CD4-positive, alpha-beta T cell treated with Interleukin-17A for 1 hour (primary cell): ENCODE measurements around the gene COL24A1.
"Not testable (repeated sequence)": the region's sequence is repeated elsewhere in the genome, so short reads cannot be mapped to it uniquely, and the experiment has no call there.

Experiments
- DNase-seq: peaks from one replicate; pipeline ENCODE4 v3.0.0-alpha.2; 2020

Gene COL24A1

GRCh38 chr1:86151427-86151826, 5.1 kb downstream of the COL24A1 start:
- no peak for DNase-seq

DNA sequence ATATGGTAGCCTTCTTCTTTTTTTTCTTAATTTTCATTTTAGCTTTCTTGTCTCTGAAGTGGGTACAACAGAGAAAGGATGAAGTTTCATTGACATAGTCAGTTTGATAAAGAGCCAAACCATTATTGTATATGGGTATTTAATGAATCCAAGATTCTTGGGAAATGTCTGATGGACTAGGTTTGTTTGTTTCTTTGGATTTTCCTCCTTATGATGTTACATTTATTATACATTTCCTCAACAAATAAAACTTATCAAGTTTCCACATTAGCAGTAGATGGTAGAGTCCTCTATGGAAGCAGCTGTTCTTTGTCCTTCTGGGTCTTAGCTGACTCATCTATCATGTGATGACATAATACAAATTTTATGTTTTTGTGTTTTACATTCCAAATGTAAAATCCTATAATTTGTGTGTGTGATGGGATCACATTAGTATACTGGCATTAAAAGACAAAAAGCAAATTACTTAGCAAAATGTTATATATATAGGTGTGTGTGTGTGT, 6.0 kb downstream of the COL24A1 start:
- no peak for DNase-seq

GRCh38 chr1:86149591-86149990, 7.0 kb downstream of the COL24A1 start:
- DNase-seq = no peak

GRCh38 chr1:86147755-86148154, 8.8 kb downstream of the COL24A1 start:
- DNase-seq = no peak

DNA sequence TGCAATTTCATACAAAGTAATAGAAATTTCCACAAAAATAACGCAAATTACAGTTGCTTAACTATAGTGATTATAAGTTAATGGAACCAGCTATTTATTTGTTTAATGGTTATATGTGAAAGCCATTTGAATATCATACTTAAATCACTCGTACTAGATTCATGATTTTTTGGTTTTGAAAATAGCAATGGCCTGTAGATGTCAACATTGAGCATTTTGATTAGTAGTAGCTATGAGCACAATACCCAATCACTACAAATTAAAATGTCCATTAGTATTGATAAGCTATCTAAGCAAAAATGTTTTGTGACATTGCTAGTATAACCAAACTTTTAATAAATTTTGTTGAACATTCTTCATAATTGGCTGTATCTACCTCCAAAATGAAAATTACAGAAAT, 10.0 kb downstream of the COL24A1 start:
- DNase-seq = no peak

DNA sequence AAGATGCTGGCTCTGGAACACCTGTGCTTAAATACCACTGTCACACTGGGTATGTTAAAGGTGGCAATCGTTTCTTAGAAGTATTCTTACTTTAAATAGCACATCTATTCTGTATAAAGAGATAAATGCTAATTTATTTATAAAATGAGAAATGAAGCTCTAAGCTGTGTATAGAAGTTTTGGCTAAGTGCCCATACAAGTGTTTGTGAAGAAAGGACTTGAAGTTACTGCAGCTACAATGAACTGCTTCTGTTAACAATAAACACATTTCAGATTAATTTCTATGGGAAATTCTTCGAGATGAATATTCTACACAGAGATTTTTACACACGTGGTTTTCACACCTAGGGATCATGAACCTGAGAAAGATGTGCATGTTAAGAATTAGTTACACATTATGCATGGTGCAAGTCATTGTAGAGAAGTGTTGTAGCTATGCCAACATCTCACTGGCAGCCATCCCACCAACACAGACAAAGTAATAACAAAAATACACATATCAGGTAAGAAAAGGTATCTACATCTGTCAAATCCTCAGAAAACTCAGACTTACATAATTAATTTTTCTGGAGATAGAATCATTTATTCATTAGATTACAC, 16.2 kb downstream of the COL24A1 start:
- no peak for DNase-seq

- DNase-seq = no peak
Measured at GRCh38 chr1:86138746-86139145, 17.8 kb downstream of the COL24A1 start.

GRCh38 chr1:86137436-86137835, 19.1 kb downstream of the COL24A1 start:
- peak; percentile 3 for DNase-seq

DNA sequence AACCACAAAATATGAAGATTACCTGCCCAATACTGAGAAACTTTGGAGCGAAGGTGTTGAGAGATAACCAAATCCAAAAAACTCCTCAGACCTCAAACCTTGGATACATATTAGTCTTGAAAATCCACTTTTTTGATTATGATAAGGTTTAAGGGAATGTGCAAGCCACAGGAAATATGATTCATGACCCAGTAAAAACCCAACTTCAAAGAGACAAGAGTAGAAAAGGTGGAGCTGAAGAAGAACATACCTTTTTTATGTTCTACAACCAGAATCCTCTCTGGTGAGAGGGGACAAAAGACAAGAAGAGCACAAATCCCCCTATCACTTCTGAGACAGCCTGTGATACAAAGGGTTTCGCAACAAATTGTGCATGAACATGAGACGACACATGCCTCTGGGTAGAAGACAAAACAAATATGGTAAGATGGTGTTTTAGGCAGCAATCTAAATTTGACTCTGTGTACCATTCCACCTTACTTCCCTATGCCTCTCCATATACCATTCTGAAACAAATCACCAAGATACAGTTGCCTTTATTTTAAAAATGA, 37.3 kb downstream of the COL24A1 start:
- DNase-seq = no peak

GRCh38 chr1:86114816-86115400, 41.7 kb downstream of the COL24A1 start:
- no peak for DNase-seq

- no peak for DNase-seq
Measured at GRCh38 chr1:86114236-86114635, 42.3 kb downstream of the COL24A1 start.

DNA sequence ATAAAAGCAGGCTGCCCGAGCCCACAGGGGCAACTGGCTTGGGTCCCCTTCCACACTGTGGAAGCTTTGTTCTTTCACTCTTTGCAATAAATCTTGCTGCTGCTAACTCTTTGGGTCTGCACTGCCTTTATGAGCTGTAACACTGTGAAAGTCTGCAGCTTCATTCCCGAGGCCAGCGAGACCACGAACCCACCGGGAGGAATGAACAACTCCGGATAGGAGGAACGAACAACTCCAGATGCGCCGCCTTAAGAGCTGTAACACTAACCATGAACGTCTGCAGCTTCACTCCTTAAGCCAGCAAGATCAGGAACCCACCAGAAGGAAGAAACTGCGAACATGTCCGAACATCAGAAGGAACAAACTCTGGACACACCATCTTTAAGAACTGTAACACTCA, 45.0 kb downstream of the COL24A1 start:
- not testable (repeated sequence) for DNase-seq

- no peak for DNase-seq
Measured at GRCh38 chr1:86110451-86111129, 46.0 kb downstream of the COL24A1 start.

DNA sequence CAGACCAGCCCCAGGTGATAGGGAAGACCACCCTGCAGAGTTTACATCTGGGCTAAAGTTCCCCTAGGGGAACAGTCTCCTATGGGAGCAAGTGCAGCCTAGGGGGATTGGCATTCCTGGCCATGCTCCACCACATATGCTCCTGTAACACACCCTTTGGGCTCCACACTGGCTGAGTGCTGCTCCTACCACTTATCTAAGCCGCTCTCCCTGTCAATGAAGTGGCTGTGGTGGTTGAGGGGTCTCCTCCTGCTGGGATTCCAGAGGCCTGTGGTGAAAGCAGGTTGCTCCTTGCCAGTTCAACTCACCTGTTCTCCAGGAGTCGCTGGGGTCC, 51.1 kb downstream of the COL24A1 start:
- DNase-seq = no peak

- DNase-seq = no peak
Measured at GRCh38 chr1:86104606-86105532, 51.7 kb downstream of the COL24A1 start.

GRCh38 chr1:86101616-86102015, 55.0 kb downstream of the COL24A1 start:
- no peak for DNase-seq

DNA sequence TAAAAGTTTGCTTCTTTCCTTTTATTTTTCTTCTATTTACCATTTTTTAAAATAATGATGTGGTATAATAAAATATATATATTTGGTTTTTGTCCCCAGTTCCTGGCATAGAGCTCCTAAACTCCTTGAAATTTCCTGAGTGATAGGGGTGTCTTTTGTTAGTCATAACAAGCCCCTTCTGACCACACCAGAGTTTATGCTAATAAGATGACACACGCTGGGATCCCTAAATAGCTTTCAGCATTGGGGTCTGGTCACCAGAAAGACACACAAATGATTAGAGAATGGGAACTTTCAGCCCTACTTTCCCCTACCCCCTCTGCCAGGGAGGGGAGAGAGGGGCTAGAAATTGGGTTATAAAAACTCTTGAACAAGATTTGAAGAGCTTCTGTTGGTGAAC, 56.2 kb downstream of the COL24A1 start:
- DNase-seq = no peak

- no peak for DNase-seq
Measured at GRCh38 chr1:86089765-86090164, 66.8 kb downstream of the COL24A1 start.

DNA sequence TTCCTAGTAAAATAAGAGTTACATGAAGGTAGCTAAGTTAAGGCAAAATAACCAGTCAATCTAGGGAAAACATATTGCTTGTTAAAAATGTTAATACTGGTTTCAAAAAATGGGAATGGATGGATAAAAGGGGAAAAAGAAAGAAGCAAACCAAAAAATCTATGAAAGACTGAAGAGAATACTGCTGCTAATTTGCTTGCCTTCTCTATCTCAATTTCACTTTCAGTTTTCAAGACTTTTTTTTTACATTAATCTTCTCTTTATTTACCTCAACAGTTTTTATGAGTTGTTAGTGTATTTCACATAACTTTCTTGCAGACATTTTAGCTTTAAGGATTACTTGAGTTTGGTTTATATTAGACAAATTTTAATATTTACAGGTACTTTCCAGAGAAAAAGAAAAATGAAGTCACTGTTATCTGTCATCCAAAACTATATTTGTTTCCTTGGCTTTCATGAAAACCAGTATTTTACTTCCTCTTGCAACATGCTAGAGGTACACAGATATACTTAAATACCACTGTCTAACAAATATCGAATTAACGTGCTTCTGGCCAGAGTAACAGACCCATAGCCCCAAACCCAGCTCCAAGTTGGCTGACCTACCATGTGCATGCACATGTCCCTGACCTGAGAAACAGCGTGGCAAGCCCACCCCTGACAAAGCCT, 70.7 kb downstream of the COL24A1 start:
- DNase-seq = no peak

- no peak for DNase-seq
Measured at GRCh38 chr1:86084998-86085397, 71.6 kb downstream of the COL24A1 start.

DNA sequence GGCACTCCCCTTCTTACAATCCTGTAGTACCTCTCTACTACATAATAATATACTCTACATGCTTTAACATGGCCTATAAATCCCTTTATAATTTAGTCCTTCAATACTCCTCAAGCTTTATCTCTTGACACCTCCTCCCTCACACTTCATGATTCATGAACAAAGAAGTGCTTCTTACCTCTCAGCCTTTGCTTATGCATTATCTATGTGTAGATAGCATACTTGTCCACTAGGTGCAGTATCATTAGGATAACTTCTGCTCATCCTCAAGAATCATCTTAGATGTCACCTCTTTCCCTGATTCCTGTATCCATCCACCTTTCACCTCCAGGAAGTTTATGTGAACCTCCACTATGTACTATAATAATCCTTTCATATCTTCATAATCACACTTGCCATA, 74.4 kb downstream of the COL24A1 start:
- no peak for DNase-seq

DNA sequence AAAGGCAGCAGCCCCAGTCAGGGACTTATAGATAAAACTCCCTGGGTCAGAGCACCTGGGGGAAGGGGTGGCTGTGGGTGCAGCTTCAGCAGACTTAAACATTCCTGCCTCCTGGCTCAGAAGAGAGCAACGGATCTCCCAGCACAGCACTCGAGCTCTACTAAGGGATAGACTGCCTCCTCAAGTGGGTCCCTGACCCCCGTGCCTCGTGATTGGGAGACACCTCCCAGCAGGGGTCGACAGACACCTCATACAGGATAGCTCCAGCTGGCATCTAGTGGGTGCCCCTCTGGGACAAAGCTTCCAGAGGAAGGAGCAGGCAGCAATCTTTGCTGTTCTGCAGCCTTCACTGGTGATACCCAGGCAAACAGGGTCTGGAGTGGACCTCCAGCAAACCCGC, 84.1 kb downstream of the COL24A1 start:
- not testable (repeated sequence) for DNase-seq
